K562 (cell line): ENCODE data around the gene PIN1. TPM values are rescaled to one million over a fixed set of nuclear protein-coding genes. Genes with fewer than 3 reads are reported as not detected.

ENCODE experiments used
- ATAC-seq: fragments of 200-7000 bp; cut with Tn5 transposase; 3 replicates; pipeline ENCODE4 v1.9.1; 2020; ENCODE audit warnings: moderate library complexity
- BruUV-seq: library from RNA; stranded (reverse); fragments of 400-500 nt; replicated peaks from 2 replicates; lab custom pipeline; 2021; lab: Mats Ljungman, UMichigan
- CTCF ChIA-PET: fragments of 300-600 bp; formaldehyde crosslinking; extraction: SDS; loops from one replicate; lab custom pipeline; 2021; ENCODE audit warnings: low intra/inter-chr PET ratio; lab: Yijun Ruan, JAX
- POLR2A ChIA-PET: fragments of 300-600, 350-650 bp; sonication (Branson Sonifier 250); formaldehyde crosslinking; extraction: SDS; loops from one replicate; lab custom pipeline; 2021; ENCODE audit warnings: antibody characterized with exemption, inconsistent platforms; lab: Yijun Ruan, JAX
- DNase-seq, 4 experiments: peaks; one replicate each; pipeline versions ENCODE4 v3.0.0 to v3.0.0-alpha.2; 2011 to 2018; ENCODE audit warnings: low spot score in 3 of 4, mixed read lengths in 3 of 4; ENCODE audit errors: extremely low read depth in 1 of 4
- FAIRE-seq: peaks from 2 replicates; lab custom pipeline; 2011; peaks lifted over from hg19 to GRCh38; lab: Jason Lieb, UNC
- H2AFZ ChIP-seq: 2 replicates; pipeline ENCODE4 v1.6.0; 2011; ENCODE audit warnings: low read depth, low read length, control low read depth, inconsistent platforms
- H3K27ac ChIP-seq: fragments of 200-600 bp; 3 replicates; pipeline ENCODE4 v1.8.0; 2011; ENCODE audit warnings: low read depth, mild to moderate bottlenecking, control low read depth, inconsistent platforms, low read length, moderate library complexity, mixed read lengths; ENCODE audit errors: extremely low read depth
- H3K27me3 ChIP-seq, 2 experiments: fragments of 300-600 bp in 1 of 2; 2 replicates in 1 of 2; 3 replicates in 1 of 2; pipeline versions ENCODE4 v1.6.0 to v1.8.0; 2011; ENCODE audit warnings: inconsistent platforms in 2 of 2, low read length in 2 of 2, mild to moderate bottlenecking in 1 of 2, mixed read lengths in 1 of 2, moderate library complexity in 1 of 2; ENCODE audit not compliant: control insufficient read depth in 2 of 2, insufficient read depth in 2 of 2
- H3K36me3 ChIP-seq: fragments of 300-600 bp; 3 replicates; pipeline ENCODE4 v1.8.0; 2011; ENCODE audit warnings: mild to moderate bottlenecking, low read length, inconsistent platforms; ENCODE audit not compliant: control insufficient read depth, insufficient read depth
- H3K4me1 ChIP-seq, 2 experiments: fragments of 200-600 bp in 1 of 2; replicated peaks in 1 of 2; 2 replicates in 1 of 2; 3 replicates in 1 of 2; pipeline versions ENCODE4 v1.5.1 to v1.8.0; 2011; ENCODE audit warnings: inconsistent platforms in 2 of 2, low read length in 2 of 2, mild to moderate bottlenecking in 1 of 2, mixed read lengths in 1 of 2, moderate library complexity in 1 of 2; ENCODE audit not compliant: control insufficient read depth in 2 of 2, insufficient read depth in 2 of 2
- H3K4me2 ChIP-seq: 2 replicates; pipeline ENCODE4 v1.6.1; 2011; ENCODE audit warnings: low read length, control low read depth, inconsistent platforms, mixed read lengths; ENCODE audit not compliant: insufficient read depth
- H3K4me3 ChIP-seq: fragments of 200-600 bp; sonication (generic), shearing (Covaris generic); 2 replicates; pipeline ENCODE4 v1.5.1; 2016; ENCODE audit warnings: control low read depth, inconsistent platforms
- H3K79me2 ChIP-seq: fragments of 200-600 bp; 3 replicates; pipeline ENCODE4 v1.8.0; 2011; ENCODE audit warnings: low read length, inconsistent platforms; ENCODE audit not compliant: control insufficient read depth, insufficient read depth
- H3K9ac ChIP-seq, 2 experiments: 2 replicates each; pipeline versions ENCODE4 v1.6.0 to v1.6.1; 2011; ENCODE audit warnings: low read depth in 2 of 2, low read length in 2 of 2, control low read depth in 1 of 2, inconsistent platforms in 1 of 2, mild to moderate bottlenecking in 1 of 2, mixed read lengths in 1 of 2; ENCODE audit not compliant: insufficient read depth in 1 of 2
- H3K9me1 ChIP-seq: one replicate; pipeline ENCODE4 v1.6.0; 2011; ENCODE audit warnings: inconsistent platforms, mild to moderate bottlenecking, low read length, moderate library complexity; ENCODE audit not compliant: control insufficient read depth, insufficient read depth
- H3K9me3 ChIP-seq: replicated peaks from 2 replicates; pipeline ENCODE4 v1.5.1; 2011; ENCODE audit warnings: low read depth, low read length, inconsistent platforms; ENCODE audit not compliant: control insufficient read depth, insufficient read depth
- H4K20me1 ChIP-seq: replicated peaks from 2 replicates; pipeline ENCODE4 v1.6.1; 2011; ENCODE audit warnings: low read length, inconsistent platforms, mixed read lengths; ENCODE audit not compliant: control insufficient read depth, insufficient read depth
- CBX8 ChIP-seq: fragments of 200-600 bp; sonication (generic); IDR thresholded peaks from 2 replicates; pipeline ENCODE4 v1.6.1; 2012; ENCODE audit warnings: borderline replicate concordance, mixed run types, low read depth, mild to moderate bottlenecking, moderate library complexity, mixed read lengths, low read length, control low read depth, inconsistent platforms; ENCODE audit not compliant: poor library complexity, severe bottlenecking; ENCODE audit errors: extremely low read depth
- CGGBP1 ChIP-seq: fragments of 250-450 bp; sonication (Bioruptor Pico); IDR thresholded peaks from 2 replicates; pipeline ENCODE4 v1.9.0; 2021; ENCODE audit warnings: mild to moderate bottlenecking
- DACH1 ChIP-seq: fragments of 450-650 bp; IDR thresholded peaks from 2 replicates; pipeline ENCODE4 v1.6.1; 2018; ENCODE audit not compliant: partially characterized antibody
- HNRNPK ChIP-seq: fragments of 200-400 bp; formaldehyde crosslinking; IDR thresholded peaks from one replicate; pipeline ENCODE4 v1.6.1; 2018; ENCODE audit warnings: mild to moderate bottlenecking, low read depth, low read length; ENCODE audit not compliant: poor library complexity, severe bottlenecking
- KDM1A ChIP-seq, 2 experiments: fragments of 450-650 bp; IDR thresholded peaks; 2 replicates each; pipeline ENCODE4 v1.6.1; 2016; ENCODE audit warnings: mild to moderate bottlenecking in 2 of 2
- PHB ChIP-seq: fragments of 250-450 bp; sonication (Bioruptor Pico); IDR thresholded peaks from 2 replicates; pipeline ENCODE4 v1.5.0; 2021
- RNF219 ChIP-seq: fragments of 250-450 bp; sonication (Bioruptor Pico); IDR thresholded peaks from 2 replicates; pipeline ENCODE4 v1.5.0; 2022; ENCODE audit warnings: mild to moderate bottlenecking
- STAT6 ChIP-seq: sonication (generic); formaldehyde crosslinking; IDR thresholded peaks from 2 replicates; pipeline ENCODE4 v1.8.1; 2023; ENCODE audit warnings: mild to moderate bottlenecking, missing genetic modification reagents
- THRA ChIP-seq: fragments of 450-650 bp; IDR thresholded peaks from 2 replicates; pipeline ENCODE4 v1.6.1; 2017; ENCODE audit warnings: mild to moderate bottlenecking, moderate library complexity
- ZBTB26 ChIP-seq: fragments of 450-650 bp; formaldehyde crosslinking; IDR thresholded peaks from 2 replicates; pipeline ENCODE4 v1.4.0; 2022; ENCODE audit warnings: missing genetic modification characterization
- ZFPM2 ChIP-seq: fragments of 250-450 bp; sonication (Bioruptor Pico); IDR thresholded peaks from 2 replicates; pipeline ENCODE4 v1.5.1; 2022; ENCODE audit warnings: mild to moderate bottlenecking
- ZNF589 ChIP-seq: fragments of 200-800 bp; sonication (Bioruptor generic); IDR thresholded peaks from 2 replicates; pipeline ENCODE4 v1.6.1; 2016; ENCODE audit warnings: low read depth, missing genetic modification characterization, missing compliant biosample characterization
- ZNF764 ChIP-seq: fragments of 250-450 bp; sonication (Bioruptor Pico); IDR thresholded peaks from 2 replicates; pipeline ENCODE4 v1.4.0; 2020; ENCODE audit warnings: low read depth, mild to moderate bottlenecking, moderate library complexity
- ZZZ3 ChIP-seq: fragments of 450-650 bp; IDR thresholded peaks from 2 replicates; pipeline ENCODE4 v1.6.1; 2016; ENCODE audit warnings: antibody characterized with exemption, mild to moderate bottlenecking, moderate library complexity
- WGBS: fragments of 100-300 bp; shearing (Covaris generic); methylation state at CpG from one replicate; pipeline ENCODE4 v1.1.6; 2016; ENCODE audit warnings: low coverage, mixed read lengths; ENCODE audit not compliant: insufficient coverage; ENCODE audit errors: missing lambda C conversion rate; 5-methylcytosine and 5-hydroxymethylcytosine counted together
- in situ Hi-C: fragments of 300-500 bp; cut with MboI; formaldehyde crosslinking; loops from 4 replicates; pipeline ENCODE4 v1.15.0; 2018; ENCODE audit warnings: inconsistent platforms, mixed read lengths
- intact Hi-C: fragments of 100-400 bp; cut with micrococcal nuclease; formaldehyde crosslinking; loops from 2 replicates; pipeline ENCODE4 v1.14.2; 2022
- polyA plus RNA-seq, 8 experiments: library from polyadenylated mRNA; depleted of rRNA in 4 of 8; stranded (reverse) in 5 of 8; unstranded in 3 of 8; fragments of >200 nt; fragmentation: Nextera tagmentation in 2 of 8; fragmentation: Illumina TruSeq in 1 of 8; extraction: Ambion mirVana in 2 of 8; extraction: Trizol in 1 of 8; gene quantifications; 2 replicates each; pipeline versions ENCODE4 v1.2.1 to v1.2.3, GENCODE V29; 2011 to 2014; ENCODE audit warnings: inconsistent platforms in 1 of 8, missing spikeins in 1 of 8
- total RNA-seq, 7 experiments: library from RNA; depleted of rRNA in 6 of 7; stranded (reverse); fragments of >200 nt in 6 of 7; fragmentation: Illumina TruSeq in 2 of 7; extraction: Trizol in 2 of 7; gene quantifications; 2 replicates each; pipeline versions ENCODE4 v1.2.1 to v1.2.3, GENCODE V29; 2011 to 2021; ENCODE audit warnings: low replicate concordance in 1 of 7

The PIN1 gene
- total and polyA plus RNA-seq, 9 of the 15 experiments (the other 6 are each of a cell fraction or from before 2014, with no cell fraction given): 1.6 to 178 (median 42.5) TPM

- Histone ChIP-seq H3K4me1 (peaks cover 8 to 17% of the 10 kb centered on the region in 2 experiments; a peak in 3 of 5 replicates), H3K27me3 (no peaks in the 10 kb centered on the region), H2AFZ (peak overlapping the region; percentile 95; the same call in 1 of the 2 replicates), H3K36me3 (peaks cover 34% of the 10 kb centered on the region; the same call in 2 of the 3 replicates), H4K20me1 (no peaks in the 10 kb centered on the region), H3K4me3 (peak overlapping the region; percentile 96), H3K4me2 (peak overlapping the region; percentile 91; the same call in 1 of the 2 replicates), H3K79me2 (peaks cover 26% of the 10 kb centered on the region), H3K27ac (no peak overlapping the region), H3K9ac (no peak overlapping the region), H3K9me3 (no peaks in the 10 kb centered on the region), H3K9me1 (no peaks in the 10 kb centered on the region)
- in situ Hi-C loops (no loop called here), intact Hi-C loops (no loop called here)
- BruUV-seq: no TSS peak
- CTCF ChIA-PET: no interaction called here
- POLR2A ChIA-PET: no interaction called here
- WGBS: 50% methylated on average over 6 of the region's 6 CpGs
- no peak for DNase-seq
- no peak for ATAC-seq
- FAIRE-seq: no peak
- TF ChIP-seq DACH1 (no peak), THRA (no peak), ZNF589 (CRISPR knock-in tag) (no peak), ZZZ3 (no peak), ZNF764 (CRISPR knock-in tag) (no peak), ZBTB26 (CRISPR knock-in tag) (0 out of 2 replicates have a peak, but pooled peaks have one; percentile 15), RNF219 (no peak), CBX8 (no peak), PHB (no peak), HNRNPK (no peak), STAT6 (CRISPR knock-in tag) (no peak), KDM1A (IDR thresholded peaks at IDR 0.05) (0 out of 4 replicates have a peak, but pooled peaks of 1 of the 2 experiments have one; percentile 96), ZFPM2 (CRISPR knock-in tag) (no peak), CGGBP1 (CRISPR knock-in tag) (no peak)
Observed at GRCh38 chr19:9834307-9834725, 802 bp upstream of the PIN1 start.
